Liver (tissue), 9 donors: ENCODE results near the gene PC. TPM values are rescaled to one million over a fixed set of nuclear protein-coding genes. Genes with fewer than 3 reads are reported as not detected.
A peak's percentile ranks its signal among the peaks of the same experiment; 100 is the strongest.

Experiments used
- DNase-seq: peaks from one replicate; pipeline ENCODE4 v3.0.0-alpha.2; 2017; ENCODE audit warnings: low spot score
- H3K27ac ChIP-seq, 2 donors: one replicate each; pipeline ENCODE4 v1.7.0; 2013; ENCODE audit warnings: inconsistent platforms in 2 of 2, low read length in 2 of 2, control low read depth in 1 of 2, low read depth in 1 of 2, mild to moderate bottlenecking in 1 of 2
- H3K27me3 ChIP-seq, 4 donors: one replicate each; pipeline versions ENCODE4 v1.6.1 to v1.7.0; 2013; ENCODE audit warnings: low read length in 3 of 4, inconsistent platforms in 1 of 4, mild to moderate bottlenecking in 1 of 4, moderate library complexity in 1 of 4; ENCODE audit not compliant: control insufficient read depth in 4 of 4, insufficient read depth in 4 of 4
- H3K36me3 ChIP-seq, 4 donors: one replicate each; pipeline versions ENCODE4 v1.6.1 to v1.7.0; 2013; ENCODE audit warnings: low read length in 3 of 4, mild to moderate bottlenecking in 3 of 4, low read depth in 1 of 4, moderate library complexity in 1 of 4; ENCODE audit not compliant: control insufficient read depth in 4 of 4, insufficient read depth in 3 of 4
- H3K4me1 ChIP-seq, 4 donors: one replicate each; pipeline versions ENCODE4 v1.6.1 to v1.7.0; 2013; ENCODE audit warnings: low read length in 3 of 4, mild to moderate bottlenecking in 3 of 4, moderate library complexity in 1 of 4; ENCODE audit not compliant: control insufficient read depth in 4 of 4, insufficient read depth in 4 of 4
- H3K4me3 ChIP-seq, 3 donors: one replicate each; pipeline versions ENCODE4 v1.6.1 to v1.7.0; 2013; ENCODE audit warnings: low read length in 3 of 3, control low read depth in 1 of 3, low read depth in 1 of 3, mild to moderate bottlenecking in 1 of 3
- H3K9ac ChIP-seq, 2 donors: one replicate each; pipeline ENCODE4 v1.7.0; 2013; ENCODE audit warnings: low read length in 2 of 2, mild to moderate bottlenecking in 2 of 2, moderate library complexity in 2 of 2, control low read depth in 1 of 2, low read depth in 1 of 2
- H3K9me3 ChIP-seq, 4 donors: one replicate each; pipeline versions ENCODE4 v1.6.1 to v1.7.0; 2013; ENCODE audit warnings: low read length in 3 of 4; ENCODE audit not compliant: control insufficient read depth in 4 of 4
- ATF3 ChIP-seq: IDR thresholded peaks from 2 replicates; pipeline ENCODE4 v1.6.1; 2016; ENCODE audit warnings: antibody characterized with exemption
- CTCF ChIP-seq: fragments of 150-350 bp; IDR thresholded peaks from 2 replicates; pipeline ENCODE4 v1.5.1; 2017; ENCODE audit warnings: improper control_type of control experiment, low read depth, low read length; ENCODE audit not compliant: missing input control
- EGR1 ChIP-seq, 2 donors: IDR thresholded peaks; 2 replicates each; pipeline ENCODE4 v1.6.1; 2016 to 2018; ENCODE audit warnings: antibody characterized with exemption in 2 of 2, low read depth in 2 of 2
- FOXA2 ChIP-seq: IDR thresholded peaks from 2 replicates; pipeline ENCODE4 v1.6.1; 2016; ENCODE audit warnings: antibody characterized with exemption
- HNF4A ChIP-seq, 2 donors: conservative IDR thresholded peaks; 2 replicates each; pipeline ENCODE4 v1.6.1; 2016; ENCODE audit warnings: antibody characterized with exemption in 2 of 2, mild to moderate bottlenecking in 2 of 2
- HNF4G ChIP-seq: IDR thresholded peaks from 2 replicates; pipeline ENCODE4 v1.6.1; 2016; ENCODE audit warnings: antibody characterized with exemption
- JUND ChIP-seq, 2 donors: IDR thresholded peaks; 2 replicates each; pipeline ENCODE4 v1.6.1; 2016; ENCODE audit warnings: antibody characterized with exemption in 2 of 2
- RAD21 ChIP-seq, 2 donors: IDR thresholded peaks; 2 replicates each; pipeline ENCODE4 v1.6.1; 2016; ENCODE audit warnings: antibody characterized with exemption in 2 of 2, mild to moderate bottlenecking in 2 of 2
- RXRA ChIP-seq, 2 donors: IDR thresholded peaks; 2 replicates each; pipeline ENCODE4 v1.6.1; 2017 to 2018; ENCODE audit warnings: antibody characterized with exemption in 2 of 2, mild to moderate bottlenecking in 1 of 2
- SP1 ChIP-seq: IDR thresholded peaks from 2 replicates; pipeline ENCODE4 v1.6.1; 2018; ENCODE audit warnings: antibody characterized with exemption, mild to moderate bottlenecking
- TAF1 ChIP-seq: conservative IDR thresholded peaks from 2 replicates; pipeline ENCODE4 v1.6.1; 2016; ENCODE audit warnings: antibody characterized with exemption, mild to moderate bottlenecking
- ZBTB33 ChIP-seq: IDR thresholded peaks from 2 replicates; pipeline ENCODE4 v1.6.1; 2016; ENCODE audit warnings: antibody characterized with exemption
- WGBS: extraction: QIAGEN DNeasy Blood & Tissue Kit; methylation state at CpG from one replicate; pipeline ENCODE4 v1.1.7; 2013; 5-methylcytosine and 5-hydroxymethylcytosine counted together
- polyA plus RNA-seq, 2 donors: library from polyadenylated mRNA; stranded (reverse) in 1 of 2; unstranded in 1 of 2; fragments of 200-250 nt in 1 of 2; fragments of >200 nt in 1 of 2; fragmentation: Nextera tagmentation in 1 of 2; extraction: Ambion mirVana in 1 of 2; gene quantifications; one replicate each; pipeline versions ENCODE4 v1.2.1 to v1.2.3, GENCODE V29; 2013 to 2015
- total RNA-seq, 2 donors: library from RNA; depleted of rRNA; stranded (reverse); fragments of >200 nt; gene quantifications; one replicate each; pipeline ENCODE4 v1.2.3, GENCODE V29; 2014
- donor health status: healthy.
- donor health status: healthy.
- donor health status: healthy.
- donor health status: healthy.
- donor health status: healthy.

PC gene
- total and polyA plus RNA-seq, 4 donors, result 144 to 583 (median 296) TPM

GRCh38 chr11:66950112-66950535 lies 8.1 kb downstream of the PC start:
- peak overlapping the region; percentile 64 to 76 for H3K27ac ChIP-seq
- DNase-seq, result no peak
- 57% methylated on average over 8 of the region's 8 CpGs for WGBS

GRCh38 chr11:66938582-66939135 lies 19.5 kb downstream of the PC start:
- Histone ChIP-seq H3K4me3 (no peak overlapping the region), H3K36me3 (peaks cover 0 to 5% (median 2%) of the 10 kb centered on the region in 4 donors), H3K27ac (no peak overlapping the region), H3K9ac (no peak overlapping the region), H3K4me1 (peaks cover 6 to 20% (median 10%) of the 10 kb centered on the region in 4 donors), H3K27me3 (no peaks in the 10 kb centered on the region), H3K9me3 (no peaks in the 10 kb centered on the region)
- 94% methylated on average over 5 of the region's 5 CpGs for WGBS
- no peak for DNase-seq
- TF ChIP-seq TAF1, result no peak

More at GRCh38 chr11:66950112-66950535, 8.1 kb downstream of the PC start:
- H3K36me3 ChIP-seq, result peaks cover 1 to 13% (median 3%) of the 10 kb centered on the region in 4 donors
- no peaks in the 10 kb centered on the region for H3K9me3 ChIP-seq
- no peaks in the 10 kb centered on the region for H3K27me3 ChIP-seq
- H3K9ac ChIP-seq, result no peak overlapping the region
- peaks cover 9 to 27% (median 18%) of the 10 kb centered on the region in 4 donors for H3K4me1 ChIP-seq
- TF ChIP-seq RAD21 (IDR thresholded peaks at IDR 0.05) (peak in 1 of 2 donors; percentile 23), ATF3 (peak; percentile 54), SP1 (peak; percentile 47), EGR1 (IDR thresholded peaks at IDR 0.05; ENCODE audit: low read depth in 2 of 2) (no peak), HNF4A (conservative IDR thresholded peaks at IDR 0.05) (peak; percentile 16), RXRA (IDR thresholded peaks at IDR 0.05) (peak; percentile 18 to 44), ZBTB33 (no peak), FOXA2 (no peak), JUND (IDR thresholded peaks at IDR 0.05) (peak; percentile 67 to 80)
- no peak overlapping the region for H3K4me3 ChIP-seq

GRCh38 chr11:66937193-66937733 lies 20.9 kb downstream of the PC start:
- Histone ChIP-seq H3K27me3 (no peaks in the 10 kb centered on the region), H3K9me3 (no peaks in the 10 kb centered on the region), H3K27ac (no peak overlapping the region), H3K9ac (no peak overlapping the region), H3K36me3 (peaks cover 0 to 4% (median 0%) of the 10 kb centered on the region in 4 donors), H3K4me3 (no peak overlapping the region), H3K4me1 (peaks cover 10 to 23% (median 15%) of the 10 kb centered on the region in 4 donors)
- no peak for DNase-seq
- WGBS, result 100% methylated on average over 1 of the region's 1 CpG
- no peak for TF ChIP-seq ATF3
- TF ChIP-seq CTCF, result no peak
- no peak for TF ChIP-seq HNF4G
- TF ChIP-seq FOXA2, result no peak
